NCI-H1694 (cell line): ENCODE data around the gene CMPK1.
"Not testable (repeated sequence)": the region's sequence is repeated elsewhere in the genome, so short reads cannot be mapped to it uniquely, and the experiment has no call there.

Experiments used
- DNase-seq: peaks from one replicate; lab custom pipeline; 2025; lab: John Stamatoyannopoulos, UW

Gene CMPK1

GRCh38 chr1:47333578-47333921 lies at the start of gene CMPK1:
CMPK1 (plus strand) TSS chr1:47333790; CDS start chr1:47333946, 156 bp downstream.
- DNase-seq, result peak; percentile 52

- DNase-seq, result not testable (repeated sequence)
These were observed 45.5 kb upstream of the CMPK1 start for GRCh38 chr1:47288116-47288515.

GRCh38 chr1:47294863-47295262 lies 38.7 kb upstream of the CMPK1 start:
- not testable (repeated sequence) for DNase-seq

GRCh38 chr1:47295579-47295978 lies 38.0 kb upstream of the CMPK1 start:
- no peak for DNase-seq

GRCh38 chr1:47298025-47298699 lies 35.4 kb upstream of the CMPK1 start:
- DNase-seq, result no peak

- no peak for DNase-seq
These were observed 31.1 kb upstream of the CMPK1 start for GRCh38 chr1:47302472-47302871.

GRCh38 chr1:47309427-47309826 lies 24.2 kb upstream of the CMPK1 start:
- no peak for DNase-seq

GRCh38 chr1:47313915-47314664 lies 19.5 kb upstream of the CMPK1 start, which contains the start of gene STIL:
STIL (minus strand) TSS chr1:47314147; CDS start chr1:47310319, 3,828 bp downstream.
- peak; percentile 99 for DNase-seq

GRCh38 chr1:47317841-47318240 lies 15.7 kb upstream of the CMPK1 start:
- DNase-seq, result no peak

GRCh38 chr1:47319968-47320367 lies 13.6 kb upstream of the CMPK1 start:
- DNase-seq, result not testable (repeated sequence)

- DNase-seq, result no peak
These were observed 10.0 kb upstream of the CMPK1 start for GRCh38 chr1:47323599-47324031.

- no peak for DNase-seq
These were observed 8.9 kb upstream of the CMPK1 start for GRCh38 chr1:47324682-47325081.

- no peak for DNase-seq
These were observed 8.1 kb upstream of the CMPK1 start for GRCh38 chr1:47325528-47325927.

GRCh38 chr1:47326271-47326670 lies 7.3 kb upstream of the CMPK1 start:
- no peak for DNase-seq

GRCh38 chr1:47328992-47329391 lies 4.6 kb upstream of the CMPK1 start:
- DNase-seq, result no peak

- DNase-seq, result no peak
These were observed 3.4 kb upstream of the CMPK1 start for GRCh38 chr1:47330212-47330611.

GRCh38 chr1:47331875-47332274 lies 1.7 kb upstream of the CMPK1 start:
- DNase-seq, result no peak

- no peak for DNase-seq
These were observed 612 bp upstream of the CMPK1 start for GRCh38 chr1:47332779-47333577.

GRCh38 chr1:47333922-47334764 lies 553 bp downstream of the CMPK1 start:
- peak; percentile 54 for DNase-seq

- no peak for DNase-seq
These were observed 1.3 kb downstream of the CMPK1 start for GRCh38 chr1:47334765-47335435.

GRCh38 chr1:47337350-47337749 lies 3.8 kb downstream of the CMPK1 start:
- DNase-seq, result no peak
